Upper lobe of left lung (tissue), 6 donors: Measurements from ENCODE around the gene RBM20. TPM values are rescaled to one million over a fixed set of nuclear protein-coding genes. Genes with fewer than 3 reads are reported as not detected.

Source experiments
- ATAC-seq, 2 donors: fragments of 200-7000 bp; cut with Tn5 transposase; one replicate each; pipeline ENCODE4 v1.9.1; 2022; ENCODE audit warnings: mild to moderate bottlenecking in 2 of 2, moderate library complexity in 2 of 2; ENCODE audit not compliant: low FRiP score in 2 of 2
- DNase-seq, 2 donors: peaks; one replicate each; pipeline ENCODE4 v3.0.0-alpha.2; 2019 to 2020
- H3K27ac ChIP-seq, 4 donors: fragments of 200-600 bp; sonication (generic); one replicate each; pipeline ENCODE4 v1.5.1; 2016 to 2019
- H3K27me3 ChIP-seq, 4 donors: fragments of 200-600 bp; sonication (generic); one replicate each; pipeline ENCODE4 v1.5.1; 2017 to 2019
- H3K36me3 ChIP-seq, 4 donors: fragments of 200-600 bp; sonication (generic); one replicate each; pipeline ENCODE4 v1.5.1; 2016 to 2019
- H3K4me1 ChIP-seq, 4 donors: fragments of 200-600 bp; sonication (generic); one replicate each; pipeline ENCODE4 v1.5.1; 2018 to 2019
- H3K4me3 ChIP-seq, 4 donors: fragments of 200-600 bp; sonication (generic); one replicate each; pipeline ENCODE4 v1.5.1; 2017 to 2019; ENCODE audit warnings: mild to moderate bottlenecking in 2 of 4, moderate library complexity in 1 of 4
- H3K9me3 ChIP-seq, 4 donors: fragments of 200-600 bp; sonication (generic); one replicate each; pipeline ENCODE4 v1.5.1; 2018 to 2019
- EP300 ChIP-seq, 4 donors: sonication (generic); formaldehyde crosslinking; IDR thresholded peaks; one replicate each; pipeline ENCODE4 v1.5.1; 2017; ENCODE audit warnings: antibody characterized with exemption in 4 of 4, control low read depth in 2 of 4
- POLR2A ChIP-seq, 4 donors: fragments of 450-650 bp; IDR thresholded peaks; one replicate each; pipeline ENCODE4 v1.5.1; 2016 to 2017; ENCODE audit warnings: antibody characterized with exemption in 4 of 4, mild to moderate bottlenecking in 2 of 4
- POLR2AphosphoS5 ChIP-seq, 2 donors: sonication (generic); formaldehyde crosslinking; IDR thresholded peaks; one replicate each; pipeline ENCODE4 v1.5.1; 2017; ENCODE audit warnings: antibody characterized with exemption in 2 of 2
- WGBS, 2 donors: methylation state at CpG; one replicate each; pipeline ENCODE4 v1.1.5; 2017 to 2018; 5-methylcytosine and 5-hydroxymethylcytosine counted together
- total RNA-seq, 6 donors: library from RNA; depleted of rRNA in 4 of 6; stranded (reverse); fragments of >200 nt in 4 of 6; gene quantifications; one replicate each; pipeline versions ENCODE4 v1.1.0 to v1.2.1, GENCODE V29; 2016 to 2021
- TF ChIP-seq, protein P1 (sequence below), 6 experiments: fragments of 450-650 bp in 4 of 6; fragments of 200-600 bp in 2 of 6; sonication (generic) in 2 of 6; IDR thresholded peaks; one replicate each; pipeline ENCODE4 v1.5.1; 2016 to 2019; ENCODE audit warnings: antibody characterized with exemption in 6 of 6
- donor health status: DM: no; HTN: no; CAD: no; lungs with moderate emphysema.
- donor health status: DM: no; HTN: yes; CAD: no; lungs with severe emphysema.

RBM20 gene
- total RNA-seq, 6 donors from 2014 or later, result 0.11 to 7.5 (median 1.5) TPM

DNA sequence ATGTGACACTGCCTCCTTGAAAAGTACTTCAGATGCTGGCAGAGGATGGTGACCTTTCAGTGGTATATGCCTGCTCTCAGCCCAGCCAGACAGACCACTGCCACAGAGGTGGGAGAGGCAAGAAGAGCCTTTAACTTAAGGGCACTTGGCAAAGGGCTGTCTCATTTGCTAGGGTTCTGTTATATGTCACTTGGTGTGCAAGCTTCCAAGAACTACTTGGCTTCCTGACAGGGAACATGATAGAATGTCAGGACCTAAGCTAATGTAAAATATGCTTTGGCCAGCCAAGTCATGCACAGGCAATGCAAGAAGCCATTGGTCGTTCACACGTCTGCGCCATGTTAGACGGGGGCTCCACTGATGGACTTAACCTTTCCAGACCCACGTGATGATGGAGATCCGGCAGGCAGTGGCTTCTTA is 54.7 kb downstream of the RBM20 start:
- 85 to 94% methylated on average over 6 of the region's 6 CpGs for WGBS, 2 donors
- Histone ChIP-seq H3K27ac (no peak overlapping the region), H3K36me3 (no peaks in the 10 kb centered on the region), H3K27me3 (no peaks in the 10 kb centered on the region), H3K4me1 (no peaks in the 10 kb centered on the region), H3K4me3 (no peak overlapping the region), H3K9me3 (no peaks in the 10 kb centered on the region)
- DNase-seq (no peak), ATAC-seq (no peak)
- TF ChIP-seq POLR2AphosphoS5 (IDR thresholded peaks at IDR 0.05) (no peak), EP300 (IDR thresholded peaks at IDR 0.05) (no peak)

DNA sequence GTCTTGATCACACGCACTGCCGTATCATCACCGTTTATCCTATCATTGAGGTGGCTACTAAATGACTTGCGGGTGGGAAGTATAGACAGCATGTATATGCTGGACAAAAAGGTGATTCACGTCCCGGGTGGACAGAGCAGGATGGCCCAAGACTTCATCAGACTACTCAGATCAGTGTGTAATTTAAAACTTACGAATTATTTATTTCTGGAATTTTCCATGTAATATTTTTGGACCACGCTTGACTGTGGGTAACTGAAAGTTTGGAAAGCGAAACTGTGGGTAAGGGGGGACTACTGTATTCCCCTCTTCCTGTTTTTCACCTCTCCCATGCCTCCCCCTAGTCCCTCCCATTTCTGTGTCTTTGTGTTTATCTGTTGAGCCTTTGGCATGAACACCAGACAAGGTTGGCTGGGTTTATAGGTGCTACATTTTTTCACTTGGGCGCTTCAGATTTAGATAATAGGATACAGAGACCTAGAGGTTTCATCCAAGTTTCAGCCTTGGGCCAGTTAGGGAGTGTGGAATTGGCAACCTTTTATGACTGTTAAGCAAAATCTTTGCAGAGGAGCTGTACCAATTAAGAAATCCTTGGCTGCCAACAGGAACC is 55.8 kb downstream of the RBM20 start:
- Histone ChIP-seq H3K27ac (no peak overlapping the region), H3K27me3 (no peaks in the 10 kb centered on the region), H3K4me1 (no peaks in the 10 kb centered on the region), H3K4me3 (no peak overlapping the region), H3K36me3 (no peaks in the 10 kb centered on the region), H3K9me3 (peaks cover 0 to 4% (median 0%) of the 10 kb centered on the region in 4 donors)
- ATAC-seq (no peak), DNase-seq (no peak)
- 81 to 84% methylated on average over 10 of the region's 10 CpGs for WGBS, 2 donors
- TF ChIP-seq EP300 (IDR thresholded peaks at IDR 0.05) (no peak), POLR2AphosphoS5 (IDR thresholded peaks at IDR 0.05) (no peak), POLR2A (IDR thresholded peaks at IDR 0.05) (no peak)
- TF ChIP-seq, protein P1, sequence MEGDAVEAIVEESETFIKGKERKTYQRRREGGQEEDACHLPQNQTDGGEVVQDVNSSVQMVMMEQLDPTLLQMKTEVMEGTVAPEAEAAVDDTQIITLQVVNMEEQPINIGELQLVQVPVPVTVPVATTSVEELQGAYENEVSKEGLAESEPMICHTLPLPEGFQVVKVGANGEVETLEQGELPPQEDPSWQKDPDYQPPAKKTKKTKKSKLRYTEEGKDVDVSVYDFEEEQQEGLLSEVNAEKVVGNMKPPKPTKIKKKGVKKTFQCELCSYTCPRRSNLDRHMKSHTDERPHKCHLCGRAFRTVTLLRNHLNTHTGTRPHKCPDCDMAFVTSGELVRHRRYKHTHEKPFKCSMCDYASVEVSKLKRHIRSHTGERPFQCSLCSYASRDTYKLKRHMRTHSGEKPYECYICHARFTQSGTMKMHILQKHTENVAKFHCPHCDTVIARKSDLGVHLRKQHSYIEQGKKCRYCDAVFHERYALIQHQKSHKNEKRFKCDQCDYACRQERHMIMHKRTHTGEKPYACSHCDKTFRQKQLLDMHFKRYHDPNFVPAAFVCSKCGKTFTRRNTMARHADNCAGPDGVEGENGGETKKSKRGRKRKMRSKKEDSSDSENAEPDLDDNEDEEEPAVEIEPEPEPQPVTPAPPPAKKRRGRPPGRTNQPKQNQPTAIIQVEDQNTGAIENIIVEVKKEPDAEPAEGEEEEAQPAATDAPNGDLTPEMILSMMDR (IDR thresholded peaks at IDR 0.05), result no peak

DNA sequence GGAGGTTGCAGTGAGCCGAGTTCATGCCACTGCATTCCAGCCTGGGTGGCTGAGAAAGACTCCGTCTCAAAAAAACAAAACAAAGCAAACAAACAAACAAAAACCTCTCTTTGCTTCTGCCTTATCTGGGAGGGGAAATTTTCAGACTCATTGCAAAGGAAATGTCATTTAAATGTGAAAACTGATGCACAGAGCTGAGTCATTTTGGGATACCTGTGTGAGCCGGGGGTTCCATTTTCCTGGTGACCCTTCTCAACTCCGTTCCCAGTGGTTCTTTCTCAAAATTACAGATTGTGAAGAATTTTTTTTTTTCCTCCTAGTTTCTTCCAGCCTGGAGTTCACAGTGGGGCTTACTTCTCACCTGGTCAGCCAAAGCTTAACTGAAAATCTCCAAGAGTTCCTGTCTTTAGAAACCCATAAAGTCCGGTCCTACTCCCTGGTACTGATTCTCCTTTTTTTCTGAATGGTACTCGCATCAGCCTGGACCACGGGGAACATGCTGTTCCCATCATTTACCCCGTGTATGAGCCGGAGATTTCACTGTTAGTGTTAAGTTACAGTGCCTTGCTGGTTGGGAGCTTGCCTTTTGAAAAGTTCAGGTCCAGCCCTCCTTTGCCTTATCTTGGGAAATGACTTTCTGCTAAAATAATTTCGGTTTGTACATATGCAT is 56.9 kb downstream of the RBM20 start:
- H3K27ac ChIP-seq, result no peak overlapping the region
- WGBS, 2 donors, result 78 to 83% methylated on average over 10 of the region's 10 CpGs
- ATAC-seq, result no peak

DNA sequence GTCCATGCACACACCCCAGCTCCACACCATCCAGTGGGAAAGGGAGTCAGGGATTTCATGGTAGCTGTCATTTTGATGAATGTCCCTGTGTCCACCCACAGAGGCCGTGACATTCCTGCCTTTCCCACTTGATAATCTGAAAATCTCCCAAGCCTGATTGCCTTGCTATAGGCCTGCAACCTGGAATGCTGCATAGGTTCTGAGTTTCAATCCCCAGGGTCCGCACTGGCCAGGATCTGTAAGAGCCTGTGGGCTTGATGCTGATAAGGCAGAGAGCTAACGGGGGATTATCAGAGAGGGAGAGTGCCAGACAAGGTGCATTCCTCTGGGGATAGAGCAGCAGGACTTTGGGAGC is 57.5 kb downstream of the RBM20 start:
- Histone ChIP-seq H3K4me1 (no peaks in the 10 kb centered on the region), H3K4me3 (no peak overlapping the region), H3K27ac (no peak overlapping the region), H3K36me3 (no peaks in the 10 kb centered on the region), H3K27me3 (no peaks in the 10 kb centered on the region), H3K9me3 (peaks cover 0 to 4% (median 0%) of the 10 kb centered on the region in 4 donors)
- no peak for DNase-seq
- WGBS, 2 donors, result 62 to 66% methylated on average over 3 of the region's 3 CpGs
- no peak for ATAC-seq
- TF ChIP-seq, protein P1 (IDR thresholded peaks at IDR 0.05), result no peak
- no peak for TF ChIP-seq POLR2AphosphoS5 (IDR thresholded peaks at IDR 0.05)
- TF ChIP-seq EP300 (IDR thresholded peaks at IDR 0.05), result no peak
- TF ChIP-seq POLR2A (IDR thresholded peaks at IDR 0.05), result no peak

More for the DNA sequence above, 56.9 kb downstream of the RBM20 start:
- no peak for DNase-seq
- TF ChIP-seq POLR2AphosphoS5 (IDR thresholded peaks at IDR 0.05) (no peak), EP300 (IDR thresholded peaks at IDR 0.05) (no peak), POLR2A (IDR thresholded peaks at IDR 0.05) (no peak)
- TF ChIP-seq, protein P1 (IDR thresholded peaks at IDR 0.05), result no peak
- Histone ChIP-seq H3K4me1 (no peaks in the 10 kb centered on the region), H3K4me3 (no peak overlapping the region), H3K9me3 (peaks cover 0 to 4% (median 0%) of the 10 kb centered on the region in 4 donors), H3K27me3 (no peaks in the 10 kb centered on the region), H3K36me3 (no peaks in the 10 kb centered on the region)

DNA sequence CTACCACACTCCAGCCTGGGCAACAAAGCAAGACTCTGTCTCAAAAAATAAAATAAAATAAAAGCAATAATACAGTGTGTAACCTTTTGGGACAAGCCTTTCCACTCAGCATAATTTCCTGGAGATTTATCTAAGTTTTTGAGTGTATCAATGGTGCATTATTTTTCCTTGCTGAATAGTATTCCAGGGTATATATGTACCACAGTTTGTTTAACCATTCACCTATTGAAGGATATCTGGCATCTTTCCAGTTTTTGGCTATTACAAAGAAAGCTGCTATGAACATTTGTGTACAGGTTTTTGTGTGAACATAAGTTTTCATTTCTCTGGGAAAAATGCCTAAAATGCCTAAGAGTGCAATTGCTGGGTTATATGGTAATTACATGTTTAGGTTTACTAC is 59.9 kb downstream of the RBM20 start:
- Histone ChIP-seq H3K27me3 (no peaks in the 10 kb centered on the region), H3K36me3 (no peaks in the 10 kb centered on the region)
- TF ChIP-seq, protein P1 (IDR thresholded peaks at IDR 0.05), result no peak
- TF ChIP-seq POLR2AphosphoS5 (IDR thresholded peaks at IDR 0.05) (no peak), EP300 (IDR thresholded peaks at IDR 0.05) (no peak), POLR2A (IDR thresholded peaks at IDR 0.05) (no peak)

More for the DNA sequence above, 59.9 kb downstream of the RBM20 start:
- ATAC-seq (no peak), DNase-seq (no peak)
- Histone ChIP-seq H3K4me3 (no peak overlapping the region), H3K4me1 (no peaks in the 10 kb centered on the region), H3K9me3 (peaks cover 0 to 4% (median 0%) of the 10 kb centered on the region in 4 donors), H3K27ac (no peak overlapping the region)
